Activated T-helper 1 cell treated with anti-CD3 and anti-CD28 coated beads, Interleukin-12 subunit alpha, Interleukin-12 subunit beta, Interleukin-2, Interleukin-4 antibody, amounts not matched to agents 30 ng/mL and 10 ng/mL and 1 ng/mL, durations not matched to agents 14 hours and 24 hours and 36 hours (primary cell): ENCODE results near the gene HBB. TPM values are rescaled to one million over a fixed set of nuclear protein-coding genes. Genes with fewer than 3 reads are reported as not detected.

Source experiments
- DNase-seq: peaks from one replicate; pipeline ENCODE4 v3.0.0; 2021; ENCODE audit warnings: low spot score
- H3K27ac Mint-ChIP-seq: one replicate; pipeline ENCODE4 v1.8.0; 2021; ENCODE audit warnings: mild to moderate bottlenecking, mixed read lengths
- H3K27me3 Mint-ChIP-seq: one replicate; pipeline ENCODE4 v1.8.0; 2022; ENCODE audit warnings: mild to moderate bottlenecking, moderate library complexity, mixed read lengths; ENCODE audit not compliant: insufficient read depth
- H3K36me3 Mint-ChIP-seq: one replicate; pipeline ENCODE4 v1.8.0; 2021; ENCODE audit warnings: low read depth, mixed read lengths
- H3K4me1 Mint-ChIP-seq: one replicate; pipeline ENCODE4 v1.8.0; 2021; ENCODE audit warnings: low read depth, mixed read lengths
- H3K4me3 Mint-ChIP-seq: one replicate; pipeline ENCODE4 v1.8.0; 2021; ENCODE audit warnings: mild to moderate bottlenecking, moderate library complexity, mixed read lengths
- H3K9me3 Mint-ChIP-seq: one replicate; pipeline ENCODE4 v1.8.0; 2021; ENCODE audit warnings: mixed read lengths
- intact Hi-C: fragments of 100-400 bp; cut with micrococcal nuclease; formaldehyde crosslinking; loops from one replicate; pipeline ENCODE4 v1.15.1; 2024
- total RNA-seq: library from RNA; stranded (reverse); gene quantifications from 2 replicates; pipeline ENCODE4 v1.2.3, GENCODE V29; 2022

Gene HBB
- total RNA-seq, 1 donor from 2014 or later = not detected

GRCh38 chr11:5242208-5242607 lies 15.3 kb upstream of the HBB start:
- peaks cover 2% of the 10 kb centered on the region for H3K27me3 Mint-ChIP-seq
- no peak overlapping the region for H3K4me3 Mint-ChIP-seq
- no peaks in the 10 kb centered on the region for H3K36me3 Mint-ChIP-seq
- no peak overlapping the region for H3K27ac Mint-ChIP-seq
- no peaks in the 10 kb centered on the region for H3K4me1 Mint-ChIP-seq
- intact Hi-C loops = no loop called here
- DNase-seq = no peak
- no peaks in the 10 kb centered on the region for H3K9me3 Mint-ChIP-seq

DNA sequence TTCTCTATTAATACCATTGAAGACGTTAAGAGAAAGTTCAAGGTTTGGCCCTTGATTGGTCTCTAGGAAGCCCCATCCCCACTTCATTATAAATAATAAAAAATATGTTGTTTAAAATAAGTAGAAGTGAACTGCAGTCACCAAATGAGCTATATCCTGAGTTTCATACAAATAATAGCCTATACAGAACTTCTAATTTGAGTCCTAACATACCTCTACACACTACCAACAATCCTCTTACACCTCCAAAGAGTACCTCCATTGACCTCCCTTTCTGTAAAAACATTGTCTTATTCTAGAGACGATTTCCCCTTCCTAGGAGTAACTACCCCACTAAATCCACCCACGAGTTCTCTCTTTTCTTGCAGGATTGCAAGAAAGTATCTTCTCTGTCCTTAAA lies 14.6 kb upstream of the HBB start:
- H3K4me3 Mint-ChIP-seq = no peak overlapping the region

DNA sequence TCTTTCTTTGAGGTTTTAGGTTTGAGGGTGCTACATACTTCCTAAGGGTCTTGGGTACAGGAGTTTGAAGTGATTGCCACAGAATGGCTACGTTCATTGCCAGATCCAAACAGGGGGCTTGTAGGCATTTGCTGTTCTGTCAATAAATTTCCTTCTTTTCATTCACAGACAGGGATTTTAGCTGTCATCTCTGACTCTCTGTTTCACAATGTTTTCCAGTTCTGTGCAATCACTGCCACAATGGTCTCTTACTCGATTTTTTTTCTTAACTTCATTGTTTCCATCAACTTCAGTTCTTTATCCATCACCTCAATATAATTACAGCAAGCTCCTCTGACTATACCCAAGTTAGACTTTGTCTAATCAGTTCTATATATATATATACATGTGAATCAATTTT lies 13.6 kb upstream of the HBB start:
- Mint-ChIP-seq H3K36me3 (no peaks in the 10 kb centered on the region), H3K4me1 (no peaks in the 10 kb centered on the region), H3K9me3 (no peaks in the 10 kb centered on the region), H3K4me3 (no peak overlapping the region), H3K27ac (no peak overlapping the region), H3K27me3 (peaks cover 1% of the 10 kb centered on the region)
- DNase-seq = no peak
- intact Hi-C loops = no loop called here

More for the DNA sequence above, 14.6 kb upstream of the HBB start:
- no peaks in the 10 kb centered on the region for H3K9me3 Mint-ChIP-seq
- H3K27ac Mint-ChIP-seq = no peak overlapping the region
- no peaks in the 10 kb centered on the region for H3K36me3 Mint-ChIP-seq
- no peak for DNase-seq
- intact Hi-C loops = no loop called here
- peaks cover 2% of the 10 kb centered on the region for H3K27me3 Mint-ChIP-seq
- no peaks in the 10 kb centered on the region for H3K4me1 Mint-ChIP-seq

GRCh38 chr11:5240056-5240455 lies 13.2 kb upstream of the HBB start:
- H3K27me3 Mint-ChIP-seq = no peaks in the 10 kb centered on the region
- no peak overlapping the region for H3K27ac Mint-ChIP-seq
- no peak overlapping the region for H3K4me3 Mint-ChIP-seq
- no peaks in the 10 kb centered on the region for H3K9me3 Mint-ChIP-seq
- intact Hi-C loops = no loop called here
- no peak for DNase-seq
- H3K4me1 Mint-ChIP-seq = no peaks in the 10 kb centered on the region
- H3K36me3 Mint-ChIP-seq = no peaks in the 10 kb centered on the region

GRCh38 chr11:5239046-5239445 lies 12.2 kb upstream of the HBB start:
- H3K4me1 Mint-ChIP-seq = peaks cover 6% of the 10 kb centered on the region
- H3K36me3 Mint-ChIP-seq = no peaks in the 10 kb centered on the region
- no peak overlapping the region for H3K4me3 Mint-ChIP-seq
- H3K27me3 Mint-ChIP-seq = no peaks in the 10 kb centered on the region
- intact Hi-C loops = no loop called here
- DNase-seq = no peak
- H3K27ac Mint-ChIP-seq = no peak overlapping the region
- H3K9me3 Mint-ChIP-seq = no peaks in the 10 kb centered on the region

DNA sequence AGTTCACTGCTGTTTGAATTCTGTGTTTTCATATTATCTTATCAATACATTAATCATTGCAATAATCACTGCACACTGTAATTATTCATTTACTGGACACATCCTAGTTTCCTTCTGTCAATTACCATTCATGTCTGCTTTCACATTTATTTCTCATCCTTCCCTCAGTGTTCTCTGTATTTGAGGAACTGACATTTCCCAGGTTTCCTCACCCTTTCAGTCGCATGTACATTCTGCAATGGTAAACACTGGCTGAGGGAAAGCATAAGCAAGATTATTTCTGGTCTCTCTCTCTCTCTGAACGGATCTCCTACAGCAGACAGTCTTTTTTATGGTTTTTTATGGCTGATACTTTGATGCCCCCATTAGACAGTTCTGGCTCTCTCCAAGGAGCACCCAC lies 11.6 kb upstream of the HBB start:
- H3K4me1 Mint-ChIP-seq = peaks cover 8% of the 10 kb centered on the region
- H3K4me3 Mint-ChIP-seq = no peak overlapping the region
- no peak for DNase-seq
- H3K9me3 Mint-ChIP-seq = no peaks in the 10 kb centered on the region
- no peaks in the 10 kb centered on the region for H3K27me3 Mint-ChIP-seq
- H3K27ac Mint-ChIP-seq = no peak overlapping the region
- intact Hi-C loops = no loop called here
- no peaks in the 10 kb centered on the region for H3K36me3 Mint-ChIP-seq

GRCh38 chr11:5237420-5237819 lies 10.5 kb upstream of the HBB start:
- no peaks in the 10 kb centered on the region for H3K36me3 Mint-ChIP-seq
- no peak overlapping the region for H3K4me3 Mint-ChIP-seq
- no peaks in the 10 kb centered on the region for H3K9me3 Mint-ChIP-seq
- intact Hi-C loops = no loop called here
- no peak overlapping the region for H3K27ac Mint-ChIP-seq
- DNase-seq = no peak
- peaks cover 8% of the 10 kb centered on the region for H3K4me1 Mint-ChIP-seq
- H3K27me3 Mint-ChIP-seq = no peaks in the 10 kb centered on the region

DNA sequence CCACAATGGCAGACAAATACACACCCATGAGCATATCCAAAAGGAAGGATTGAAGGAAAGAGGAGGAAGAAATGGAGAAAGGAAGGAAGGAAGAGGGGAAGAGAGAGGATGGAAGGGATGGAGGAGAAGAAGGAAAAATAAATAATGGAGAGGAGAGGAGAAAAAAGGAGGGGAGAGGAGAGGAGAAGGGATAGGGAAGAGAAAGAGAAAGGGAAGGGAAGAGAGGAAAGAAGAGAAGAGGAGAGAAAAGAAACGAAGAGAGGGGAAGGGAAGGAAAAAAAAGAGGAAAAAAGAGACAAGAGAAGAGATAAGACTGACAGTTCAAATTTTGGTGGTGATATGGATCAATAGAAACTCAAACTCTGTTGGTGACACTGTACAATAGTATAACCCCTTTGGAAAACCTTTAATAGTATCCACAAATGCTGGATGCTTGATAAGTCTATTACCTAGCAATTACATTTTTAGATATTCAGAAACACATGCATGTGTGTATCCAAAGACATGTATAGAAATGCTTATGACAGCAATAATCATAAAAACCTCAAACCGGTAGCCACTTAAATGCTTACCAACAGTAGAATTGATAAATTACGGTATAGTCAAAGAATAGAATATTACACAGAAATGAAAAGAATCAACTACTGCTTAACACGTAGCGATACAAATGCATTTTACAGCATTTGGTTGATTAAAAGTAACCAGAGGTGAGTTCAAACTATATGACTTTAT lies 8.7 kb upstream of the HBB start:
- intact Hi-C loops = no loop called here
- Mint-ChIP-seq H3K27ac (no peak overlapping the region), H3K4me1 (peaks cover 8% of the 10 kb centered on the region), H3K36me3 (no peaks in the 10 kb centered on the region), H3K9me3 (no peaks in the 10 kb centered on the region), H3K27me3 (no peaks in the 10 kb centered on the region), H3K4me3 (no peak overlapping the region)
- DNase-seq = no peak

DNA sequence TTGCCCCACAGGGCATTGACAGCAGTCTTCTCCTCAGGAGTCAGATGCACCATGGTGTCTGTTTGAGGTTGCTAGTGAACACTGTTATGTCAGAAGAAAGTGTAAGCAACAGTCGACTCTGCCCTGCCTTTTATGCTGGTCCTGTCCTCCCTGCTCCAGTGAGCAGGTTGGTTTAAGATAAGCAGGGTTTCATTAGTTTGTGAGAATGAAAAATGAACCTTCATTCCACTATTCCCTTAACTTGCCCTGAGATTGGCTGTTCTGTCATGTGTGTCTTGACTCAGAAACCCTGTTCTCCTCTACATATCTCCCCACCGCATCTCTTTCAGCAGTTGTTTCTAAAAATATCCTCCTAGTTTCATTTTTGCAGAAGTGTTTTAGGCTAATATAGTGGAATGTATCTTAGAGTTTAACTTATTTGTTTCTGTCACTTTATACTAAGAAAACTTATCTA lies 7.5 kb upstream of the HBB start, which contains the start of gene HBD:
HBD (minus strand) TSS at position 103 of the 454 bp plus-strand sequence; CDS start at position 53, 50 bp downstream.
- no peak for DNase-seq
- Mint-ChIP-seq H3K27me3 (no peaks in the 10 kb centered on the region), H3K4me3 (no peak within 1 kb of the TSS), H3K27ac (no peak within 1 kb of the TSS), H3K4me1 (peaks cover 8% of the 10 kb centered on the region), H3K36me3 (no peaks in the 10 kb centered on the region), H3K9me3 (no peaks in the 10 kb centered on the region)
- intact Hi-C loops = no loop called here

DNA sequence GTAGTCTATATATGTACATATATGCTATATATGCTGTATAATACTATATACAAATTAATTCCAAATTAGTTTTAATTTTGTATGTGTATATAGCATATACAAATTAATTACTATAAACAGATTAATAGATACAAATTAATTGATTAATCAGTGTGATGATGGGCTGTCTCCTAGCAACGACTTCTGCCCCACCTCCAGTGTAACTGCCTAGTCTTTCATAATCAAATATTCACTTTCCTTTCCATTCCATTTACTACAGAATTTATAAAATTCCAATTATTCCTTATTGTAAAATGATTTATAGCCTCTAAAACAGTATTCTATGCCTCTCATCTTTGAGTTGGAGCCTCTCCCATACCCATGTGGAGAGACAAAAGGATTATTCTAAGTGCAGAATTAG lies 6.4 kb upstream of the HBB start:
- Mint-ChIP-seq H3K36me3 (no peaks in the 10 kb centered on the region), H3K9me3 (no peaks in the 10 kb centered on the region), H3K27me3 (no peaks in the 10 kb centered on the region), H3K4me3 (no peak overlapping the region), H3K4me1 (peaks cover 8% of the 10 kb centered on the region), H3K27ac (no peak overlapping the region)
- intact Hi-C loops = no loop called here
- DNase-seq = no peak

DNA sequence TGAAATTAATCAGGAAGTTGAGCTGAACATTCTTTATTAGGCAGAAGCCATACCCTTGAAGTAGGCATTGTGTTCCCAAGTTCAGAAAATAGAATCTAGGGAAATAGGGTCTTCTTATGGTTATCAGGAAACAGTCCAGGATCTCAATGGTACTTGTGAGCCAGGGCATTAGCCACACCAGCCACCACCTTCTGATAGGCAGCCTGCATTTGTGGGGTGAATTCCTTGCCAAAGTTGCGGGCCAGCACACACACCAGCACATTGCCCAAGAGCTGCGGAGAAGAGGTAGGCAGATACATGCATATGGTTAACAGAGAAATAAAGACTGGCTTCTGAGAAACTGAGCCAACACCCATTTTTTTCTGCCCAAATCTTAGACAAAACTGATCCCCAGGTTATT lies 6.0 kb upstream of the HBB start:
- no peak for DNase-seq
- no peaks in the 10 kb centered on the region for H3K9me3 Mint-ChIP-seq
- no peaks in the 10 kb centered on the region for H3K36me3 Mint-ChIP-seq
- H3K4me1 Mint-ChIP-seq = peaks cover 8% of the 10 kb centered on the region
- intact Hi-C loops = no loop called here
- H3K27ac Mint-ChIP-seq = no peak overlapping the region
- H3K4me3 Mint-ChIP-seq = no peak overlapping the region
- H3K27me3 Mint-ChIP-seq = no peaks in the 10 kb centered on the region

DNA sequence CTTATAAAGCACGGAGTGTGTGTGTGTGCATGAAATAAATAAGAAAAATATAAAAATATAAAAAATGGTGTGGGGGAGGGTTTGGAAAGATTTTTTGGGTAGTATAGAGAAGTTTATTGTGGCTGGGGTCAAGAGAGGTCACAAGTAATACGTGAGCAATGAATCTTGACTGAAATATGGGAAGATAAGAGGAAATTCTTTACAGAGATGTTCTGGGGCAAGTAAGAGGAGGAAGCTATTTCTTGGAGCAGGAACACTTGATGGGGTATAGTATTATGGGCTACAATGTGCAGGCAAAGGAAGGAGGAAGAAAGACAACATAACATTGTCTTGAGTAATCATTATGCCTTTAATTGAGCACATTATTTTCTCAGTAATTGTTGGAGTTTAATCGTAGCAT lies 5.3 kb upstream of the HBB start:
- Mint-ChIP-seq H3K4me3 (no peak overlapping the region), H3K9me3 (no peaks in the 10 kb centered on the region), H3K27ac (no peak overlapping the region), H3K27me3 (no peaks in the 10 kb centered on the region), H3K4me1 (peaks cover 8% of the 10 kb centered on the region), H3K36me3 (no peaks in the 10 kb centered on the region)
- intact Hi-C loops = no loop called here
- no peak for DNase-seq

- Mint-ChIP-seq H3K9me3 (no peaks in the 10 kb centered on the region), H3K36me3 (no peaks in the 10 kb centered on the region), H3K27ac (no peak overlapping the region), H3K4me3 (no peak overlapping the region), H3K27me3 (no peaks in the 10 kb centered on the region), H3K4me1 (peaks cover 8% of the 10 kb centered on the region)
- intact Hi-C loops = no loop called here
- no peak for DNase-seq
Measured at GRCh38 chr11:5231111-5231510, 4.2 kb upstream of the HBB start.

DNA sequence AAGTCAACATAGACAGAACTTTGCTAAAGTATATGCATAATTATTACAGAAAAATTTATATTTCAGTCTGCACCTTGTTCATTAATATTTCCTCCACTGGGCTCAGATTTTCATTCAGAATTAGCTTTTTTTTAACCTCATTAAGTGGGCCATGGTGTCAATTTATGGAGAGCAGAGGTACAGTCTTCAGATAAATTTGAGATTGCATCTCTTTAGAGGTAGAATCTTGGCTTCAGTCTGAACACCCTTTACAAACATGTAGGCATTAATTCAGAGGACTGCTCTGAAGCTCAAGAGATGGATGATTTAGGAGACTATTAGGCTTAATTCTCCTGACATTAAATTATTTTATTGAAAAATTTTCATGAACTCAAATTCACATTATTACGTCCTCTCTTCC lies 3.4 kb upstream of the HBB start:
- H3K9me3 Mint-ChIP-seq = no peaks in the 10 kb centered on the region

More for the DNA sequence above, 3.4 kb upstream of the HBB start:
- H3K4me1 Mint-ChIP-seq = peaks cover 8% of the 10 kb centered on the region
- no peak overlapping the region for H3K27ac Mint-ChIP-seq
- H3K27me3 Mint-ChIP-seq = no peaks in the 10 kb centered on the region
- no peak overlapping the region for H3K4me3 Mint-ChIP-seq
- H3K36me3 Mint-ChIP-seq = no peaks in the 10 kb centered on the region
- no peak for DNase-seq
- intact Hi-C loops = no loop called here
